ENCODE data around the gene CYP2F1. TPM values are rescaled to one million over a fixed set of nuclear protein-coding genes. Genes with fewer than 3 reads are reported as not detected.

The CYP2F1 gene
- total and polyA plus RNA-seq, 4 donors, result not detected

Other genes with a start within 250 kb of the CYP2F1 start
- 1 to 10 TPM in 1 of 2 donors, not detected in 1; 7.4 TPM for gene CYP2A7, start 232.2 kb upstream of the CYP2F1 start, total RNA-seq
- gene CYP2A7, start 232.2 kb upstream of the CYP2F1 start, polyA plus RNA-seq, result 10 to 100 TPM in 1 of 2 donors, 1 to 10 TPM in 1; 3.3 to 57.9 TPM
- gene CYP2B6, start 123.2 kb upstream of the CYP2F1 start, total RNA-seq, result 10 to 100 TPM in 1 of 2 donors, not detected in 1; 13.0 TPM
- gene CYP2B6, start 123.2 kb upstream of the CYP2F1 start, polyA plus RNA-seq, result 100 to 1,000 TPM in 1 of 2 donors, 10 to 100 TPM in 1; 16.6 to 751 TPM
- under 1 TPM in 1 of 2 donors, not detected in 1; 0.08 TPM for gene CYP2A13, start 26.0 kb upstream of the CYP2F1 start, total RNA-seq
- gene CYP2A13, start 26.0 kb upstream of the CYP2F1 start, polyA plus RNA-seq, result under 1 TPM in 1 of 2 donors, not detected in 1; 0.16 TPM
- gene CYP2S1, start 78.8 kb downstream of the CYP2F1 start, total RNA-seq, result 1 to 10 TPM; 1.4 to 1.6 TPM
- 1 to 10 TPM in 1 of 2 donors, under 1 TPM in 1; 0.35 to 1.9 TPM for gene CYP2S1, start 78.8 kb downstream of the CYP2F1 start, polyA plus RNA-seq
- gene AXL, start 104.8 kb downstream of the CYP2F1 start, total RNA-seq, result 10 to 100 TPM; 18.2 to 24.8 TPM
- gene AXL, start 104.8 kb downstream of the CYP2F1 start, polyA plus RNA-seq, result 1 to 10 TPM; 4.3 to 6.0 TPM
- gene HNRNPUL1, start 149.9 kb downstream of the CYP2F1 start, total RNA-seq, result 10 to 100 TPM; 55.5 to 80.2 TPM
- gene HNRNPUL1, start 149.9 kb downstream of the CYP2F1 start, polyA plus RNA-seq, result 10 to 100 TPM; 34.9 to 35.9 TPM
- 1 to 10 TPM; 3.8 to 5.6 TPM for gene CCDC97, start 195.7 kb downstream of the CYP2F1 start, total RNA-seq
- 1 to 10 TPM; 5.0 to 5.7 TPM for gene CCDC97, start 195.7 kb downstream of the CYP2F1 start, polyA plus RNA-seq
- gene TGFB1, start 239.5 kb downstream of the CYP2F1 start, total RNA-seq, result 10 to 100 TPM in 1 of 2 donors, 1 to 10 TPM in 1; 4.9 to 10.6 TPM
- gene TGFB1, start 239.5 kb downstream of the CYP2F1 start, polyA plus RNA-seq, result 1 to 10 TPM in 1 of 2 donors, under 1 TPM in 1; 0.83 to 8.9 TPM
- gene B9D2, start 249.7 kb downstream of the CYP2F1 start, total RNA-seq, result 1 to 10 TPM; 2.4 to 2.5 TPM
- gene B9D2, start 249.7 kb downstream of the CYP2F1 start, polyA plus RNA-seq, result 1 to 10 TPM; 3.5 to 3.7 TPM

Data from liver (tissue), 4 donors.